T-helper 22 cell (primary cell): Measurements from ENCODE around the gene THRB.

Experiments used
- DNase-seq: peaks from one replicate; pipeline ENCODE4 v3.0.0-alpha.2; 2020; ENCODE audit warnings: low read depth

Gene THRB

GRCh38 chr3:24374801-24375200 is 119.8 kb downstream of the THRB start:
- DNase-seq, result no peak

DNA sequence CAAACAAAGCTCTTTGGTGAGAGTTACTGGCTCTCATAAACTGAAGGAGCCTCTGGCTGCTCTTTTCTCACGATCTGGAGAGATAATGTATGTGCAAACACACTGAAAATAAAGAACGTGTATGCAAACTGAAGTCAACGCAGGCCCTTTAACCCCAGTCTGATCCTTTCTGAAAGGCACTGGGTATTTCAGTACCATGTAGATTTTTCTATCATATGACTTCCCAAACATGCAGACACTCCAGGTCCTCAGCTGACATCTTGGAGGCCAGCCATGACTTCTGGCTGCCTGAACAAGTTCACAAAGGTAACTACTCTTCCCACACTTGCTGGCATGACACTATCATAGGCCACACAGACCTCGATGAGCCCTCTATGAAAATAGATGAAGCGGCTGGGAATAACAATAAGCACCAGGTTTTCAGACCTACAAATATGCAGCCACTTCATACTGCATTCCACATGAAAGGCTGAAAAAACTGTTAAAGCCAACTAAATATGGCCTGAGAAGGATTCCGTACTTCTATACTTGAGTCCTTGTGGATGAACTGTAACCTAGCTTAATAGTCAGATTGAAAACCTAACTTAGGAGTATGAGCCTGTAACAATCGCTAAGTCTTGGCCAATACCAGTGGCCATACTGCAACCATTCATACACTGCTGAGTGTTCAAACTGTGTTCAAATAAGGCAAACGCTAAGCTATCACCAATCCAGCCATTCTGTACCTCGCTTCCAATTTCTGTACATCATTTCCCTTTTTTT is 121.3 kb downstream of the THRB start:
- no peak for DNase-seq

- no peak for DNase-seq
Observed at GRCh38 chr3:24372559-24373197, 122.0 kb downstream of the THRB start.

DNA sequence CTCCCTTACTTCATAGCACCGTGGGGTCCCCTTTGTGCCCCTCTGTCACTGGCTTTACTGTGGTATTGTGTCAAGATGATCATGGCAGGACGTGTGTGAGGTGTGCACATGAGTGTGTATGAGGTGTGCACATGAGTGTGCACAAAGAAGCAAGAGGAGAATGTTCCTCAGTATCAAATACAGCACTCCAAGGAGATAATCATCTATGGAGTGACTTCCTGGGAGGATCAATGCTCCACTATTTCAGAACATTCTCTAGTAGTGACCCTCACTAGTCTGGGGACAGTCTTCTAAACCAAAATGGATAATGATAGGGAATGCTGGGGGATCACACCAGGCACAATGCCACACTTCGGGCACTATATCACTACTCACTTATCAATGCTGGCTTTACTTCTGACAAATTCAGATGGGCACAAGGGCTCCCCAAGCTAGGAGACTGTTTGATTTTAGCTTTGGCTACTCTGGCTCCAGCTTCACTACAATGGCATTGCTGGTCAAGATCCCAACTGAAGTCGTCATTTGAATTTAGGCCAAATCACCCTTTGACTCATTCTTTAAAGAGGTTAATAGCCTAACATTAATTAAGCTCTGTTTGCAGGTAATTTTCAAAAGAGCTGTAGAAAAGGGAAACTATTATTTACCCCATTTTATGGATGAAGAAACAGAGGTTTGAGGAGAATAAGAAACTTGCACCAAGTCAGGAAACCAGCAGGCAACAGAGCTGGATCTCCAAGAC is 124.1 kb downstream of the THRB start:
- DNase-seq, result no peak

GRCh38 chr3:24368605-24369004 is 126.0 kb downstream of the THRB start:
- DNase-seq, result no peak

GRCh38 chr3:24367664-24368264 is 126.9 kb downstream of the THRB start:
- no peak for DNase-seq

- DNase-seq, result no peak
Observed at GRCh38 chr3:24367216-24367615, 127.4 kb downstream of the THRB start.

DNA sequence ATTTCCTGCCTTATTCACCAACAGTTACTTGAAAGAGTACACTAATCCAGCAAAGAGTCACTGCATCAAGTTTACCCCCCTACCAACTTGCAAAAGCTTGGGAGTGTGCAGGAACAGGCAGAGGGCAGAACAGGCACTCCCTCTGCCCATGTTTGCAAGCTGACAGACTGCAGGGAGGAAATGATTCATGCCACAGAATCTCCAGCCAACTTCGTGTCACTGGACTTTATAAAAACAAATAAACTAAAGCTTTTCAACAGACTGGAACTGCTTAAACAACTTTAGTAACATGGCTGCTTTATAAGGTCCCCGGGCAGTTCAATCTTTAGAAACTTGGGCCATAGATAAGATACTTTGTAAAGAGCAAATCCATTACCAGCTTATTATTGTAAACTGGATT is 129.5 kb downstream of the THRB start:
- DNase-seq, result no peak

- no peak for DNase-seq
Observed at GRCh38 chr3:24364359-24364758, 130.3 kb downstream of the THRB start.

- DNase-seq, result no peak
Observed at GRCh38 chr3:24363242-24363641, 131.4 kb downstream of the THRB start.

- DNase-seq, result no peak
Observed at GRCh38 chr3:24361623-24362022, 133.0 kb downstream of the THRB start.

DNA sequence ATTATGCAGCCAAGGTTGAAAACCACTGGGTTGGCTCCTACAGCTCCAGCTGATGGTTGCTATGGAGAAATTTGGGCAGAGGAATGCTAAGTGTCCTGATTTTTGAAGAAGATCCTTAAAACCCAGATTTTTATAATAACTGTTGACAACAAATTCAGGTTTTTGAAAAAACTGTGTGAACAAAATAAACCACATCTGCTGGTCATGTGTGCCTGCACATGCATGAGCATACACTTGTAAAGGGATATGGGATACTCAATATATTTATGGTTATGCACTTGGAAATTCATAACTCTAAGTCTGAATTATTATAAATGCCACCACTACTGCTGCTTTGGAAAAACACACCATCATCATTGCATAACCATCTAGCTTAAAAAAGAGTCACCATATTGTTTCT is 133.7 kb downstream of the THRB start:
- no peak for DNase-seq

DNA sequence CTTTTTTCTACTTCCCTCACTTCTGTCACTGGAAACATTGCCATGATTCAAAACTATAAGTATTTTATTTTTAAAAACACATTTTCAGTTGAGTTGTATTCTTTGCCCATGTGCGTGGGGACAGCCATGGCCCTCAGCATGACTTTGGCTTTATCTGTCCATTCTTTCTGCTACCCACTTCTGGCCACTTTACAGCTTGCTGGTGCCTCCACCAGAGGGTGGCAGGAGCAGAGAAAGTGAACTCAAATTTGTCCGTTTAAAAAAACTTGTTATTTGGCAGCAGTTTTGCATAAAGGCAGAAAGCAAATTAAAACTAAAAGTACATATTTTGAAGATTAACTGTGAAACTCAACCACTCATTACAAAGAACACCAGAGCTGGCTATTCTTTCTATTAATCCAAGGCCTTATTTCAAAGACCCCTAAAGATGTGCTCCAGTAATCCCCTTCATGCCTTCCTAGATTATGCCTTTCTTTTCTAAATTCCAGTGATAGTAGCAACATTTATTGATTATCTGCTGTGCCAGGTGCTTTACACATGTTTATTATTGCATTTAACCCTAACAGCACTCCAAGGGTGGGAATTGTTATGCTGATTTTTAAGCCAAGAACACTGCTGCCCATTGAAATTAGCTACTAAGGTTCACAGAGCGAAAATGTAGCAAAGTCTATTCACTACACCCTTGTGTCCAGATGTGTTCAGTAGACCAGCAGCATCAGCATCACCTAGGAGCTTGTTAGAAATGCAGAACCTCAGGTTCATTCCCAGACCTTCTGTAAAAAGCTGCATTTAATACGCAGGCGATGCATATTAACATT is 134.8 kb downstream of the THRB start:
- no peak for DNase-seq

DNA sequence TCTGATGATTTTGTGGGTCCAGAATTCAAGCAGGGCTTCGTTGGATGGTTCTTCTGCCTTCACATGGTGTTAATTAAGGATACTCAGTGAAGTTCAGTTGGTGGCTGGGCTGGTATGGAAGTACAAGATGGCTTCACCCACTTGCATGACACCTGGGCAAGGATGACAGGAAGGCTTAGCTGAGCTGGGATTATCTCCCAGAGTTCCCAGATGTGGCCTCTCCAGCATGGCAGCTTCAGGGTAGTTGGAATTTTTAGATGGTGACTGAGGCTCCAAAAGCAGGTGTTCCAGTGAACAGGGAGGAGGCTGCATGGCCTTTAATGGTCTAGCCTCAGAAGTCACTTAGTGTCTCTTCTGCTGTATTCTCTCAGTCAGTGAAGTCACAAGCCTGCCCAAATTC is 135.5 kb downstream of the THRB start:
- DNase-seq, result no peak

GRCh38 chr3:24357635-24358034 is 137.0 kb downstream of the THRB start:
- DNase-seq, result no peak

- DNase-seq, result no peak
Observed at GRCh38 chr3:24355806-24356205, 138.8 kb downstream of the THRB start.

- no peak for DNase-seq
Observed at GRCh38 chr3:24354230-24354629, 140.4 kb downstream of the THRB start.

- DNase-seq, result no peak
Observed at GRCh38 chr3:24352893-24353553, 141.6 kb downstream of the THRB start.

DNA sequence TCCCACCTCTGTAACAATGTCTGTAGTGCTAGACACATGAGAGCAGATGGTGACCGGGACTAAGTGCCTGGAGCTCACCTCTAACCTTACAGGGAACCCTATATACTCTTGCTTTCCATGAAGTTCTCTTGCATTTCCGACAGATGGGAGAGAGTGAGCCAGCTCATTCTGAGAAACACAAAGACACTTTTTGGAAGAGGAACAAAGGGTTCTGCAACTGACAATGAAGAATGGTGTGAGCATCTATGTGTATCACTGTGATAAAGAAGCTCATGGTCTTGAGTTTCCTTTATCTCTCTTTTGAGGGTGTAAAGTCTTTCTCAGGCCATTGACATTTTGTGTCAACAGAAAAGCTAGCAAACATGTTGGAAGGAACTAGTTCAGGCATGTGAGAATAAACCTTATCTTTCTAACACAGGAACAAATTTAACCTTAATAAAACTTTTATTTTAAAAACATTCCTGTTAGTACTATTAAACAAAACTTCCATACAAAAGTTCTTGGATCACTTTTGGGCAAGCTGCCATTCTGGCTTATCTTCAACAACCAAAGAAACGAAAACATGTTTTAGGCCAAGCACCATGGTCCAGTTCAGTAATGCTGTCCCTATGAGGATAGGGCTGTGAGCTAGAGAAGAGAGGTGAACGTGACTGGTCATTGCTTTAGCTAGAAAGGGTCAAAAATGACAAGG is 142.7 kb downstream of the THRB start:
- no peak for DNase-seq

- no peak for DNase-seq
Observed at GRCh38 chr3:24349367-24350019, 145.2 kb downstream of the THRB start.
